Measurements from ENCODE around the gene TSPYL1. TPM values are rescaled to one million over a fixed set of nuclear protein-coding genes. Genes with fewer than 3 reads are reported as not detected.

The TSPYL1 gene
- total and polyA plus RNA-seq, 9 of the 15 experiments (the other 6 are each of a cell fraction or from before 2014, with no cell fraction given): 23.1 to 56.8 (median 37.9) TPM

DNA sequence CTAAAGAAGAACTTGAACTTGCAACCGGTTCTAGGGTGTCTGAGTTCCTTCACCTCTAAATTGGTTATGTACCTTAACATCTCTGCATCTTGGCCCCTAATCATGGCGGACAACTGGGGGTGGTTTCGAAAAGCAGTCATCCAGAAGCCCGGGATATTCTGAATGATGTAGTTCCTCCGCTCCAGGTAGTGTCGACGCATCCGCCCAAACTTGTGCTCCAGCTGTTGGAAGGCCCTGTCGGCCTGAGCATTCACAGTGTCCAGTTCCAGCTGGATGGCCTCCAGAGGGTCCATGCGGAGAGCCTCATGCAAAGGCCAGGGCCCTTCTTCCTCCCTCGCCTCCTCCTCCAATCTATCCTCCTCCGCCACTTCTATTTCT, 887 bp downstream of the TSPYL1 start (continued):
- TF ChIP-seq, protein P1, sequence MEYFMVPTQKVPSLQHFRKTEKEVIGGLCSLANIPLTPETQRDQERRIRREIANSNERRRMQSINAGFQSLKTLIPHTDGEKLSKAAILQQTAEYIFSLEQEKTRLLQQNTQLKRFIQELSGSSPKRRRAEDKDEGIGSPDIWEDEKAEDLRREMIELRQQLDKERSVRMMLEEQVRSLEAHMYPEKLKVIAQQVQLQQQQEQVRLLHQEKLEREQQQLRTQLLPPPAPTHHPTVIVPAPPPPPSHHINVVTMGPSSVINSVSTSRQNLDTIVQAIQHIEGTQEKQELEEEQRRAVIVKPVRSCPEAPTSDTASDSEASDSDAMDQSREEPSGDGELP (CRISPR knock-in tag; IDR thresholded peaks at IDR 0.05; ENCODE audit: borderline replicate concordance): peak; percentile 70; the same call in 1 of the 2 replicates
- TF ChIP-seq, protein P2, sequence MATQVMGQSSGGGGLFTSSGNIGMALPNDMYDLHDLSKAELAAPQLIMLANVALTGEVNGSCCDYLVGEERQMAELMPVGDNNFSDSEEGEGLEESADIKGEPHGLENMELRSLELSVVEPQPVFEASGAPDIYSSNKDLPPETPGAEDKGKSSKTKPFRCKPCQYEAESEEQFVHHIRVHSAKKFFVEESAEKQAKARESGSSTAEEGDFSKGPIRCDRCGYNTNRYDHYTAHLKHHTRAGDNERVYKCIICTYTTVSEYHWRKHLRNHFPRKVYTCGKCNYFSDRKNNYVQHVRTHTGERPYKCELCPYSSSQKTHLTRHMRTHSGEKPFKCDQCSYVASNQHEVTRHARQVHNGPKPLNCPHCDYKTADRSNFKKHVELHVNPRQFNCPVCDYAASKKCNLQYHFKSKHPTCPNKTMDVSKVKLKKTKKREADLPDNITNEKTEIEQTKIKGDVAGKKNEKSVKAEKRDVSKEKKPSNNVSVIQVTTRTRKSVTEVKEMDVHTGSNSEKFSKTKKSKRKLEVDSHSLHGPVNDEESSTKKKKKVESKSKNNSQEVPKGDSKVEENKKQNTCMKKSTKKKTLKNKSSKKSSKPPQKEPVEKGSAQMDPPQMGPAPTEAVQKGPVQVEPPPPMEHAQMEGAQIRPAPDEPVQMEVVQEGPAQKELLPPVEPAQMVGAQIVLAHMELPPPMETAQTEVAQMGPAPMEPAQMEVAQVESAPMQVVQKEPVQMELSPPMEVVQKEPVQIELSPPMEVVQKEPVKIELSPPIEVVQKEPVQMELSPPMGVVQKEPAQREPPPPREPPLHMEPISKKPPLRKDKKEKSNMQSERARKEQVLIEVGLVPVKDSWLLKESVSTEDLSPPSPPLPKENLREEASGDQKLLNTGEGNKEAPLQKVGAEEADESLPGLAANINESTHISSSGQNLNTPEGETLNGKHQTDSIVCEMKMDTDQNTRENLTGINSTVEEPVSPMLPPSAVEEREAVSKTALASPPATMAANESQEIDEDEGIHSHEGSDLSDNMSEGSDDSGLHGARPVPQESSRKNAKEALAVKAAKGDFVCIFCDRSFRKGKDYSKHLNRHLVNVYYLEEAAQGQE (IDR thresholded peaks at IDR 0.05; ENCODE audit: borderline replicate concordance): peak; percentile 27; the same call in 1 of the 2 replicates
- TF ChIP-seq, protein P2 (CRISPR knock-in tag; IDR thresholded peaks at IDR 0.05; ENCODE audit: low read depth): no peak
- no peak for TF ChIP-seq MCM3 (IDR thresholded peaks at IDR 0.05)

Measured in K562 (cell line).